ENCODE data around the gene TFAP2E.

TFAP2E gene

DNA sequence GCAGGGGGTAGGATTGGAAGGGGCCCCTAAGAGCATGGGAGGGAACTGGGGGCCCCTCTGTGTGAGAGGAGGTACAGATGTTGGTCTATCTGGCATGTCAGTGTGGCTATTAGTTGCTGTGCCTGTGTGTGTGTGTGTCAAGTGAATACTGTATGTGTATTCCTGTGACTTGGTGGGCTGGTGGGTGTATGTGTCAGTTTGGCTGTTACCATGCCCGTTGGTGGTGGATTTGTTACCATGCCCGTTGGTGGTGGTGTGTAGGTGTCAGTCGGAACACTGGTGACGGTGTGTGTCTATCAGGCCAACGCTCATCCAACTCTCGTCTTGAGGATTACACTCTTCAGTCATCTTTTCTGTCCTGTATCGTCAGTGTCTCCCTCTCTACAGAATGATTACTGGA is 22.6 kb downstream of the TFAP2E start:
- TF ChIP-seq, protein P1, sequence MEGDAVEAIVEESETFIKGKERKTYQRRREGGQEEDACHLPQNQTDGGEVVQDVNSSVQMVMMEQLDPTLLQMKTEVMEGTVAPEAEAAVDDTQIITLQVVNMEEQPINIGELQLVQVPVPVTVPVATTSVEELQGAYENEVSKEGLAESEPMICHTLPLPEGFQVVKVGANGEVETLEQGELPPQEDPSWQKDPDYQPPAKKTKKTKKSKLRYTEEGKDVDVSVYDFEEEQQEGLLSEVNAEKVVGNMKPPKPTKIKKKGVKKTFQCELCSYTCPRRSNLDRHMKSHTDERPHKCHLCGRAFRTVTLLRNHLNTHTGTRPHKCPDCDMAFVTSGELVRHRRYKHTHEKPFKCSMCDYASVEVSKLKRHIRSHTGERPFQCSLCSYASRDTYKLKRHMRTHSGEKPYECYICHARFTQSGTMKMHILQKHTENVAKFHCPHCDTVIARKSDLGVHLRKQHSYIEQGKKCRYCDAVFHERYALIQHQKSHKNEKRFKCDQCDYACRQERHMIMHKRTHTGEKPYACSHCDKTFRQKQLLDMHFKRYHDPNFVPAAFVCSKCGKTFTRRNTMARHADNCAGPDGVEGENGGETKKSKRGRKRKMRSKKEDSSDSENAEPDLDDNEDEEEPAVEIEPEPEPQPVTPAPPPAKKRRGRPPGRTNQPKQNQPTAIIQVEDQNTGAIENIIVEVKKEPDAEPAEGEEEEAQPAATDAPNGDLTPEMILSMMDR (IDR thresholded peaks at IDR 0.05; ENCODE audit: control insufficient read depth, extremely low read depth, insufficient read depth): no peak
- DNase-seq (ENCODE audit: low read depth): no peak
- no peak overlapping the region for H3K4me3 ChIP-seq (ENCODE audit: low read depth, low read length)

GRCh38 chr1:35597870-35598269 is 24.8 kb downstream of the TFAP2E start:
- DNase-seq (ENCODE audit: low read depth): no peak
- no peak overlapping the region for H3K4me3 ChIP-seq (ENCODE audit: low read depth, low read length)
- TF ChIP-seq, protein P1 (IDR thresholded peaks at IDR 0.05; ENCODE audit: control insufficient read depth, extremely low read depth, insufficient read depth): no peak

GRCh38 chr1:35598895-35599294 is 25.8 kb downstream of the TFAP2E start:
- no peak for DNase-seq (ENCODE audit: low read depth)
- TF ChIP-seq, protein P1 (IDR thresholded peaks at IDR 0.05; ENCODE audit: control insufficient read depth, extremely low read depth, insufficient read depth): no peak
- no peak overlapping the region for H3K4me3 ChIP-seq (ENCODE audit: low read depth, low read length)

DNA sequence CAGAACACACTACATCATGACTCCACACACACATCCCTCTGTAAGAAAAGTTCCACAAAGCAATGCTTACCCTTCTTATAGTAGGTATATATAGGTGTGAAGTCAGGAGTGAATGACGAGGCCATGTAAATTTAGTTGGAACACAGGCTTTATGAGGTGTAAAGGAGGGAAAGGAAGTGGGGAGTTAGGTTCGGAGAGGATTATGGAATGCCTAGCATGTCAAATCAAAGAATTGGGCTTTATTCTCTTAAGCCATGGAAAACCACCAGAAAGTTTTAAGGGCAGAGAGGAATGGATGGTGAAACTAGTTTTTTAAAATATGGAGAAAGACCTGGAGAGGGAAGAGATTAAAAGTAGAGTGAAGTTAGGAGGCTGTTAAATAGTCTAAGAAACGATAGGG is 26.3 kb downstream of the TFAP2E start:
- TF ChIP-seq, protein P1 (IDR thresholded peaks at IDR 0.05; ENCODE audit: control insufficient read depth, extremely low read depth, insufficient read depth): no peak
- H3K4me3 ChIP-seq (ENCODE audit: low read depth, low read length): no peak overlapping the region
- no peak for DNase-seq (ENCODE audit: low read depth)

- TF ChIP-seq, protein P1 (IDR thresholded peaks at IDR 0.05; ENCODE audit: control insufficient read depth, extremely low read depth, insufficient read depth): no peak
- DNase-seq (ENCODE audit: low read depth): no peak
- no peak overlapping the region for H3K4me3 ChIP-seq (ENCODE audit: low read depth, low read length)
Observed at GRCh38 chr1:35600593-35600992, 27.5 kb downstream of the TFAP2E start.

DNA sequence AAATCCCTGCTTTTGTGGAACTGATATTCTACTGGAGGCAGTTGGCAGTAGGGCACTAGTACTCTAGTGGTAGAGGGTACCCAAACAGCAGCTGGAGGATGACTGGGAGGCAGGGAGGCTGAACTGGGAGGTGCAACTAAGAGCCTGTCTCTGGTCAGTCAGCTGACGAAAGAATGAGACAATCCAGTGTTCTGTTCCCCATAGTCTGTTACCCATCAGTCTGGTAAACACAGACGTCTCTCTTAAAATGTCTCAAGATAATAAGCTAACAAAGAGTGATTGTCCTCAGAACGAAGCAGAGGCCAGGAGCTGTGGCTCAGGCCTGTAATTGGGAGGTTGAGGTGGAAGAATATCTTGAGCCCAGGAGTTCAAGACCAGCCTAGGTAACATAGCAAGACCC is 30.4 kb downstream of the TFAP2E start:
- no peak for DNase-seq (ENCODE audit: low read depth)
- H3K4me3 ChIP-seq (ENCODE audit: low read depth, low read length): no peak overlapping the region
- TF ChIP-seq, protein P1 (IDR thresholded peaks at IDR 0.05; ENCODE audit: control insufficient read depth, extremely low read depth, insufficient read depth): no peak

- no peak overlapping the region for H3K4me3 ChIP-seq (ENCODE audit: low read depth, low read length)
- no peak for DNase-seq (ENCODE audit: low read depth)
- TF ChIP-seq, protein P1 (IDR thresholded peaks at IDR 0.05; ENCODE audit: control insufficient read depth, extremely low read depth, insufficient read depth): no peak
Observed at GRCh38 chr1:35603941-35604340, 30.8 kb downstream of the TFAP2E start.
